Measurements from ENCODE around the gene KRT8.

GRCh38 chr12:52907092-52907810, 2.4 kb upstream of the KRT8 start:
- TF ChIP-seq POLR2AphosphoS2 (IDR thresholded peaks at IDR 0.05; ENCODE audit: low read depth, low read length) (no peak), U2AF2 (IDR thresholded peaks at IDR 0.05; ENCODE audit: low read depth, low read length) (no peak), HNRNPL (IDR thresholded peaks at IDR 0.05; ENCODE audit: low read depth, low read length) (no peak), TP53 (CRISPR knock-in tag; conservative IDR thresholded peaks at IDR 0.05) (no peak), KDM5A (IDR thresholded peaks at IDR 0.05; ENCODE audit: borderline replicate concordance, low read length) (no peak), CAMTA2 (CRISPR knock-in tag; IDR thresholded peaks at IDR 0.05; ENCODE audit: borderline replicate concordance) (no peak), KMT2B (CRISPR knock-in tag; IDR thresholded peaks at IDR 0.05) (no peak)
